DND-41 (cell line): ENCODE measurements around the gene MTX1.
"Not testable (repeated sequence)": the region's sequence is repeated elsewhere in the genome, so short reads cannot be mapped to it uniquely, and the experiment has no call there.

Experiments
- EZH2 ChIP-seq: IDR thresholded peaks from 3 replicates; pipeline ENCODE4 v1.6.1; 2012; ENCODE audit warnings: borderline replicate concordance, low read depth, mild to moderate bottlenecking, moderate library complexity, low read length, inconsistent platforms; ENCODE audit not compliant: severe bottlenecking
- TF ChIP-seq, protein P1 (sequence below): IDR thresholded peaks from 2 replicates; pipeline ENCODE4 v1.5.1; 2012; ENCODE audit warnings: borderline replicate concordance, low read length, moderate library complexity, mild to moderate bottlenecking; ENCODE audit not compliant: poor library complexity, severe bottlenecking; ENCODE audit errors: extremely low read depth

DNA sequence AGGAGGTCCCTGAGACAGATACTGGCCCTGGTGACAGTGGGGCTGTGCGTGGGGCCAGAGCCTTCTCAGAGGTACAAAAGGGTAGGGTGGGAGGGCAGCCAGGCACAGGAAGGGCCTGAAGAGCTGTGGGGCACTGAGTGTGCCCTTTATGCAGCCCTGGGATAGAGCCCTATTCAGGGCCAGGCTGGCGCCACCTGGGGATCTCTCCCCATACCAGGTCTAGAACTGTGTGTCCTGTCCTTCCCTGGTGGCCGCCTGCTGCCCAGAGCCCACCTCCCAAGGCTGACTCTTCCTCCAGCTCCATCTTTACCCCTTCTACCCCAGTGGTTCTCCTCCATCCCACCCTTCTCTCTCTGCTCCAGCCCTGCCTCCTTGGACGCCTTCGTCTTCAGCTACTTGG, 25.0 kb downstream of the MTX1 start:
- TF ChIP-seq, protein P1, sequence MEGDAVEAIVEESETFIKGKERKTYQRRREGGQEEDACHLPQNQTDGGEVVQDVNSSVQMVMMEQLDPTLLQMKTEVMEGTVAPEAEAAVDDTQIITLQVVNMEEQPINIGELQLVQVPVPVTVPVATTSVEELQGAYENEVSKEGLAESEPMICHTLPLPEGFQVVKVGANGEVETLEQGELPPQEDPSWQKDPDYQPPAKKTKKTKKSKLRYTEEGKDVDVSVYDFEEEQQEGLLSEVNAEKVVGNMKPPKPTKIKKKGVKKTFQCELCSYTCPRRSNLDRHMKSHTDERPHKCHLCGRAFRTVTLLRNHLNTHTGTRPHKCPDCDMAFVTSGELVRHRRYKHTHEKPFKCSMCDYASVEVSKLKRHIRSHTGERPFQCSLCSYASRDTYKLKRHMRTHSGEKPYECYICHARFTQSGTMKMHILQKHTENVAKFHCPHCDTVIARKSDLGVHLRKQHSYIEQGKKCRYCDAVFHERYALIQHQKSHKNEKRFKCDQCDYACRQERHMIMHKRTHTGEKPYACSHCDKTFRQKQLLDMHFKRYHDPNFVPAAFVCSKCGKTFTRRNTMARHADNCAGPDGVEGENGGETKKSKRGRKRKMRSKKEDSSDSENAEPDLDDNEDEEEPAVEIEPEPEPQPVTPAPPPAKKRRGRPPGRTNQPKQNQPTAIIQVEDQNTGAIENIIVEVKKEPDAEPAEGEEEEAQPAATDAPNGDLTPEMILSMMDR, result not testable (repeated sequence)
- TF ChIP-seq EZH2, result not testable (repeated sequence)
